ENCODE data around the gene USP48. TPM values are rescaled to one million over a fixed set of nuclear protein-coding genes. Genes with fewer than 3 reads are reported as not detected.

The USP48 gene, protein sequence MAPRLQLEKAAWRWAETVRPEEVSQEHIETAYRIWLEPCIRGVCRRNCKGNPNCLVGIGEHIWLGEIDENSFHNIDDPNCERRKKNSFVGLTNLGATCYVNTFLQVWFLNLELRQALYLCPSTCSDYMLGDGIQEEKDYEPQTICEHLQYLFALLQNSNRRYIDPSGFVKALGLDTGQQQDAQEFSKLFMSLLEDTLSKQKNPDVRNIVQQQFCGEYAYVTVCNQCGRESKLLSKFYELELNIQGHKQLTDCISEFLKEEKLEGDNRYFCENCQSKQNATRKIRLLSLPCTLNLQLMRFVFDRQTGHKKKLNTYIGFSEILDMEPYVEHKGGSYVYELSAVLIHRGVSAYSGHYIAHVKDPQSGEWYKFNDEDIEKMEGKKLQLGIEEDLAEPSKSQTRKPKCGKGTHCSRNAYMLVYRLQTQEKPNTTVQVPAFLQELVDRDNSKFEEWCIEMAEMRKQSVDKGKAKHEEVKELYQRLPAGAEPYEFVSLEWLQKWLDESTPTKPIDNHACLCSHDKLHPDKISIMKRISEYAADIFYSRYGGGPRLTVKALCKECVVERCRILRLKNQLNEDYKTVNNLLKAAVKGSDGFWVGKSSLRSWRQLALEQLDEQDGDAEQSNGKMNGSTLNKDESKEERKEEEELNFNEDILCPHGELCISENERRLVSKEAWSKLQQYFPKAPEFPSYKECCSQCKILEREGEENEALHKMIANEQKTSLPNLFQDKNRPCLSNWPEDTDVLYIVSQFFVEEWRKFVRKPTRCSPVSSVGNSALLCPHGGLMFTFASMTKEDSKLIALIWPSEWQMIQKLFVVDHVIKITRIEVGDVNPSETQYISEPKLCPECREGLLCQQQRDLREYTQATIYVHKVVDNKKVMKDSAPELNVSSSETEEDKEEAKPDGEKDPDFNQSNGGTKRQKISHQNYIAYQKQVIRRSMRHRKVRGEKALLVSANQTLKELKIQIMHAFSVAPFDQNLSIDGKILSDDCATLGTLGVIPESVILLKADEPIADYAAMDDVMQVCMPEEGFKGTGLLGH
- total RNA-seq (10 to 100 TPM; 47.1 to 77.0 (median 50.5) TPM), polyA plus RNA-seq (10 to 100 TPM; 12.6 to 22.2 (median 16.0) TPM)

DNA sequence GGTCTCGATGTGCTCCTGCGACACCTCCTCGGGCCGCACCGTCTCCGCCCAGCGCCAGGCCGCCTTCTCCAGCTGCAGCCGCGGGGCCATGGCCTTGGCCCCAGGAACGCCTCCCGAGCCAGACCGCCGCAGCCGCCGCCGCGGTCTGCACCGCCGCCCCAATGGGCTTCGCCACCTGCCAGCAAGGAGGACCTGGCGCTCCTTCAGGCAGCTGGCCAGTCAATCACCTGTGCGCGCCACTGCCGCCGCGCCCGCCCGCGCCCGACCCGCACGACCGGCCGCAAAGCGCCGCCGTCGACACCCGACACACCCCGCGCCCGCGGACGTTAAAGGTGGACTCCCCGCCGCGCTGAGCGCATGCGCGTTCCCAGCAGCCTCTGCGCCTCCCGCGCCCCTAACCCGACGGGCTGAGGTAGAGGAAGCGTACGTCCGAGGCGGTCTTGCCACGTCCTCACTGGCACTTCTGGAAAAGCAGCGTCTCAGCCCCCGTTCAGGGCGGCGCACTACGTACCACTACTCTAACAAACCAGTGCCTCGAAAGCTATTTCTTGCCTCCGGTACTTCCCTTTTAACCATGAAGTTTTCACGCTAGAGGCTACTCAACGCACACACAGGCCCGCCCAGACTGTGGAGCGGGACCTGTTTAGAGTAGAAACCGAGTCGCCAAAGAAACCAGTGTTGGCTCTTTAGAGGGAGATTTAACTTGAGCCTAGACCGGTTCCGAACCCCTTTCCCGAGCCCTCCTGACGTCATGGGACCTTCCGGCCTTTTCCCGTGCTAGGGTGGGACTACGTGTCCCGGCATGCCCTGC, at the start of gene USP48:
Gene USP48, minus strand, starts transcription at position 282 of the 811 bp plus-strand sequence. Its CDS starts 192 bp downstream, at position 90.
- intact Hi-C loops (cut with DNase I): loop anchor here (2.0 to 5.0 kb wide), 2 partner anchors 182 to 244 kb away; no protein-coding TSS in a partner anchor

DNA sequence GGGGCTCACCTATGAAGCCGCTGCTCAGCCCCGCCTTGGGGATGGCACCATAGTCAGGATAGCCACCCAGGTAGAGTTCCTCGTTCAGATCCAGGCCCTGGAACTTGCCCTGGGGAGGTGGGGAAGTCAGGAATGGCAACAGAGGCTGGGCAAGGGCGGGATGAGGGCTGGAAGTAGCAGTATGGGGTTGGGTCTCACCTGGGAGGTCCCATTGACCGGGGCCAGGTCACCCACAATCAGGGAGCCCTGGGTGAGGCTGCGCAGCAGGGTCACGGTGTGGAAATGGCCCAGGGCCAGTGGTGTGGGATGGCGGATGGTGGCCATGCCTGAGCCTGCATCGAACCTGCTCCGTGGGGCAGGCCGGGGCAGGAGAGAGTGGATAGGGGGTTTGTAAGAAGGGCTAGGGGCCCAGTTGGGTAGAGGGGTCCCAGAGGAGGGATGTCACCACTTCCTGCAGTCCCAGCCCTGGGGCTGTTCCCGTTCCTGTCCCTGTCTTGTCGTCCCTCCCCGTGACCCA, 48.6 kb upstream of the USP48 start:
- TF ChIP-seq POLR2AphosphoS5 (IDR thresholded peaks at IDR 0.05) (no peak), POLR2A (IDR thresholded peaks at IDR 0.05) (no peak), EP300 (IDR thresholded peaks at IDR 0.05) (no peak)
- TF ChIP-seq, protein P1, sequence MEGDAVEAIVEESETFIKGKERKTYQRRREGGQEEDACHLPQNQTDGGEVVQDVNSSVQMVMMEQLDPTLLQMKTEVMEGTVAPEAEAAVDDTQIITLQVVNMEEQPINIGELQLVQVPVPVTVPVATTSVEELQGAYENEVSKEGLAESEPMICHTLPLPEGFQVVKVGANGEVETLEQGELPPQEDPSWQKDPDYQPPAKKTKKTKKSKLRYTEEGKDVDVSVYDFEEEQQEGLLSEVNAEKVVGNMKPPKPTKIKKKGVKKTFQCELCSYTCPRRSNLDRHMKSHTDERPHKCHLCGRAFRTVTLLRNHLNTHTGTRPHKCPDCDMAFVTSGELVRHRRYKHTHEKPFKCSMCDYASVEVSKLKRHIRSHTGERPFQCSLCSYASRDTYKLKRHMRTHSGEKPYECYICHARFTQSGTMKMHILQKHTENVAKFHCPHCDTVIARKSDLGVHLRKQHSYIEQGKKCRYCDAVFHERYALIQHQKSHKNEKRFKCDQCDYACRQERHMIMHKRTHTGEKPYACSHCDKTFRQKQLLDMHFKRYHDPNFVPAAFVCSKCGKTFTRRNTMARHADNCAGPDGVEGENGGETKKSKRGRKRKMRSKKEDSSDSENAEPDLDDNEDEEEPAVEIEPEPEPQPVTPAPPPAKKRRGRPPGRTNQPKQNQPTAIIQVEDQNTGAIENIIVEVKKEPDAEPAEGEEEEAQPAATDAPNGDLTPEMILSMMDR (IDR thresholded peaks at IDR 0.05): no peak
- intact Hi-C loops (cut with DNase I): no loop called here
- Histone ChIP-seq H3K4me3 (no peak overlapping the region), H3K4me1 (no peaks in the 10 kb centered on the region), H3K36me3 (peaks cover 82 to 100% (median 96%) of the 10 kb centered on the region in 4 donors), H3K9me3 (peaks cover 0 to 3% (median 0%) of the 10 kb centered on the region in 4 donors), H3K27ac (no peak overlapping the region), H3K27me3 (no peaks in the 10 kb centered on the region)
- no peak for DNase-seq
- 90 to 94% methylated on average over 14 of the region's 14 CpGs for WGBS, 2 donors

More for the DNA sequence above, at the start of gene USP48:
- TF ChIP-seq POLR2A (IDR thresholded peaks at IDR 0.05) (peak; percentile 93 to 94), POLR2AphosphoS5 (IDR thresholded peaks at IDR 0.05) (peak; percentile 94 to 99 (median 97)), EP300 (IDR thresholded peaks at IDR 0.05) (no peak)
- Histone ChIP-seq H3K4me1 (peaks cover 0 to 31% (median 24%) of the 10 kb centered on the region in 4 donors), H3K4me3 (peak within 1 kb of the TSS; percentile 84 to 97 (median 94)), H3K27me3 (no peaks in the 10 kb centered on the region), H3K9me3 (no peaks in the 10 kb centered on the region), H3K27ac (peak within 1 kb of the TSS; percentile 96 to 100 (median 99)), H3K36me3 (no peaks in the 10 kb centered on the region)
- 0% methylated on average over 82 of the region's 82 CpGs for WGBS, 2 donors
- peak; percentile 98 for DNase-seq

DNA sequence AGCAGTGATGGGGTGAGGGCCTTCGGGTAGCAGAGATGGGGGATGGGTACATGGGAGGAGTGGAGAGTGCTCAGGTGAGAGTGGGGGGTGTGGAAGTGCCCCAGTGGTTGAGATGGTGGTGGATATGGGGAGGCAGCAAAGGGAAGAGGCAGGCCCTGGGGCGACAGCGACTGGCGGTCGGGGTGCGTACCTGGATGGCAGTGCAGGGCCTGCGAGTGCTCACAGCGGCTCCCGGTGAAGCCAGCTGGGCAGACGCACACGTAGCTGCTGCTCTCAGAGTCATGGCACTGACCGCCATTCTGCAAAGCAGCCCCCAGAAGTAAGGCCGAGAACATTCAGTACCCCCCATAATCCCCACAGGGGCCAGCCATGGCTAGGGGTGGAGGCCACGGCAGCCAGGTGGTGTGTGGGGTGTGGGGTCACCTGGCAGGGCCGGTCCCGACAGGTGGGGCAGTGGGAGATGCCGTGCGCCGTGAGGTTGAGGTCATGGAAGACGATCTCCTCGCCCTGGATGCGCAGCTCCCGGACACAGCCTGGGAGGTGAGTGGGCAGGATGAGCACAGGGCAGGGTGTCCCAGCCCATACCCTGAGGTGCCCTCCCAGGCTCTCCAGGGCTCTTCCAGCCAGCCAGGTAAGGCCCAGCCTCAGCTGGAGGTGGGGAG, 48.0 kb upstream of the USP48 start:
- Histone ChIP-seq H3K27ac (no peak overlapping the region), H3K27me3 (no peaks in the 10 kb centered on the region), H3K9me3 (peaks cover 0 to 3% (median 0%) of the 10 kb centered on the region in 4 donors), H3K4me3 (no peak overlapping the region), H3K36me3 (peaks cover 87 to 100% (median 97%) of the 10 kb centered on the region in 4 donors), H3K4me1 (no peaks in the 10 kb centered on the region)
- TF ChIP-seq, protein P1 (IDR thresholded peaks at IDR 0.05): no peak
- 95 to 96% methylated on average over 23 of the region's 23 CpGs for WGBS, 2 donors
- no peak for DNase-seq
- intact Hi-C loops (cut with DNase I): no loop called here

DNA sequence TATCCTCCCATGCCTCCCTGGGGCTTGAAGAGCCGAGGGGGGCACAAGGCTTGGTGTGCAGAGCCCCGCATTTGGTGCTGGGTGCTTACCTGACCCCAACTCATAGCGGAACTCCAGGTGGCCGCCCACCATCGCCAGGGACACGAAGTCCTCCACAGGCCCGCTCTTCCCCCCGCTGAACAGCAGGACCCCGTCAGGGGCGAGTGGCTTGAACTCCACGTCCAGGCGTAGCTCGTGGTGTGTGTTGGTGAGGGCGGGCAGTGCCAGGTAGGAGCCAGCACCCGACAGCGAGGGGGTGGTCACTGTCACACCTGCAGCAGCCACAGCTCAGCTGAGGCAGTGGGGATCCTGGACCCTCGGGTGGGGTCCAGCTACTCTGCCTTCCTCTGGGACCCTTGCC, 46.3 kb upstream of the USP48 start:
- no peaks in the 10 kb centered on the region for H3K4me1 ChIP-seq
- intact Hi-C loops (cut with DNase I): no loop called here
- WGBS, 2 donors: 93 to 94% methylated on average over 17 of the region's 17 CpGs
- H3K4me3 ChIP-seq: no peak overlapping the region
- no peak overlapping the region for H3K27ac ChIP-seq
- no peak for TF ChIP-seq POLR2AphosphoS5 (IDR thresholded peaks at IDR 0.05)
- no peak for TF ChIP-seq POLR2A (IDR thresholded peaks at IDR 0.05)
- no peaks in the 10 kb centered on the region for H3K27me3 ChIP-seq
- peaks cover 86 to 100% (median 98%) of the 10 kb centered on the region in 4 donors for H3K36me3 ChIP-seq
- DNase-seq: no peak
- no peaks in the 10 kb centered on the region for H3K9me3 ChIP-seq
